Activated CD8-positive, alpha-beta T cell treated with anti-CD3 and anti-CD28 coated beads, Interleukin-2, amount 10 ng/mL, durations not matched to agents 7 days and 5 days (primary cell): ENCODE measurements around the gene KRTAP10-7. TPM values are rescaled to one million over a fixed set of nuclear protein-coding genes. Genes with fewer than 3 reads are reported as not detected.
"Not testable (repeated sequence)": the region's sequence is repeated elsewhere in the genome, so short reads cannot be mapped to it uniquely, and the experiment has no call there.

Experiments
- ATAC-seq: fragments of 150-1000 bp; cut with Tn5 transposase; one replicate; pipeline ENCODE4 v1.10.0; 2021; ENCODE audit warnings: moderate library complexity
- CTCF ChIA-PET: fragments of 350-600 bp; sonication (Branson Sonifier 250); formaldehyde crosslinking; loops from one replicate; lab custom pipeline; 2021; ENCODE audit warnings: antibody characterized with exemption; lab: Charles Lee
- POLR2A ChIA-PET: fragments of 350-600 bp; sonication (Branson Sonifier 250); formaldehyde crosslinking; loops from one replicate; lab custom pipeline; 2021; ENCODE audit warnings: antibody characterized with exemption; lab: Charles Lee
- DNase-seq: peaks from one replicate; pipeline ENCODE4 v3.0.0-alpha.2; 2020
- H3K27ac Mint-ChIP-seq: one replicate; pipeline ENCODE4 v1.8.0; 2021; ENCODE audit warnings: mild to moderate bottlenecking, mixed read lengths
- H3K27me3 Mint-ChIP-seq: one replicate; pipeline ENCODE4 v1.8.0; 2021; ENCODE audit warnings: low read depth, mixed read lengths
- H3K36me3 Mint-ChIP-seq: one replicate; pipeline ENCODE4 v1.8.0; 2021; ENCODE audit warnings: low read depth, mixed read lengths
- H3K4me1 Mint-ChIP-seq: one replicate; pipeline ENCODE4 v1.8.0; 2021; ENCODE audit warnings: low read depth, mixed read lengths
- H3K4me3 Mint-ChIP-seq: one replicate; pipeline ENCODE4 v1.8.0; 2021; ENCODE audit warnings: mild to moderate bottlenecking, mixed read lengths
- H3K9me3 Mint-ChIP-seq: one replicate; pipeline ENCODE4 v1.8.0; 2022; ENCODE audit warnings: mixed read lengths; ENCODE audit not compliant: insufficient read depth
- total RNA-seq, 2 experiments: library from RNA; stranded (reverse); gene quantifications; one replicate each; pipeline ENCODE4 v1.2.3, GENCODE V29; 2021

Gene KRTAP10-7
- total RNA-seq, 2 experiments from 2014 or later, result not detected

- ChIA-PET POLR2A (no interaction called here), CTCF (no interaction called here)
- DNase-seq (no peak), ATAC-seq (no peak)
- Mint-ChIP-seq H3K4me3 (no peak overlapping the region), H3K4me1 (peaks cover 33% of the 10 kb centered on the region), H3K36me3 (peaks cover 28% of the 10 kb centered on the region), H3K27ac (no peak overlapping the region), H3K9me3 (peaks cover 28% of the 10 kb centered on the region), H3K27me3 (no peaks in the 10 kb centered on the region)
Measured at GRCh38 chr21:44617071-44617501, 16.7 kb downstream of the KRTAP10-7 start.

DNA sequence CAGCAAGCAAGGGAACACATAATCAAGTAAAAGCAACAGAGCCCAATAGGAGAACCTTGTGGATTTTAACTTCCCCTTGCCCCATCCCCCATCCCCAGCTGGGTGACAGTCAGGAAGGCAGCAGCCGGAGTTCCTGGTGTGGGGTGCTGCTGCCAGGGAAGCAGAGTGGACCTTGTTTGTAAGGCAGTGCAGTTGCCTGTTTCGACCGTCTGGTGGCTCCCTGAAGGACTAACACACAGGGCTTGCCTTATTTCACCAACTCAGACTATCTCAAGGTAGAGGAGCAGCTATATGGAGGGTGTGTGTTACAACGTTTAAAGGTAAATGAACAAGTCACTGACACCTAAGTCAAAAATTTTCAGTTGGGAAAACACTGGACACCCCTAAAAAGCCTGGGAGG lies 18.1 kb downstream of the KRTAP10-7 start:
- no peaks in the 10 kb centered on the region for H3K27me3 Mint-ChIP-seq
- H3K4me1 Mint-ChIP-seq, result peaks cover 33% of the 10 kb centered on the region
- H3K9me3 Mint-ChIP-seq, result peaks cover 39% of the 10 kb centered on the region
- ATAC-seq (peak; percentile 29), DNase-seq (no peak)
- ChIA-PET POLR2A (interaction anchor here (0.8 to 1.2 kb wide), 2 partner anchors 33 to 35 kb away, joined by 3 to 4 read pairs; no protein-coding TSS in a partner anchor), CTCF (interaction anchor here (0.8 to 2.1 kb wide), 6 partner anchors 9 to 175 kb away, joined by 3 to 7 read pairs (median 4); partner anchors contain the start of gene KRTAP12-3)
- H3K4me3 Mint-ChIP-seq, result peak overlapping the region; percentile 45
- peak overlapping the region; percentile 89 for H3K27ac Mint-ChIP-seq
- H3K36me3 Mint-ChIP-seq, result peaks cover 30% of the 10 kb centered on the region

DNA sequence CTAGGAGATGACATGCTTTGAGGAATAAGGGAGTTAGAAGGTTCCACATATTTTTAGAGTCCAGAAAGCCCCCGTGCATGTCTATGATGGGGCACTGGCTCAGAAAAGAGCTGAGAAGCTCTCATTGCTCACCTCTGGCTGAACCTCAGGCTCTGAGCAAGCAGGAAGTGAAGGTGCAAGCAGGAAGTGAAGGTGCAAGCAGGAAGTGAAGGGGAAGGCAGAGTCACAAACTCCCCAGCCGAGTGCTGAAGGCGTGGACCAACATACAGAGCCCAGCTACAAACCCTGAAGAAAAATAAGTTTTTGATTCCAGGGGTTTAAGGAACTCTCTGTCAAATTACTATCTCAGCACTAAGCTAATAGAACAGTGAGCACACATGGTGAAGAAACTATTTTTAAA lies 18.5 kb downstream of the KRTAP10-7 start:
- ATAC-seq (peak; percentile 98), DNase-seq (peak; percentile 77)
- H3K4me1 Mint-ChIP-seq, result peaks cover 33% of the 10 kb centered on the region
- peak overlapping the region; percentile 89 for H3K27ac Mint-ChIP-seq
- H3K36me3 Mint-ChIP-seq, result peaks cover 33% of the 10 kb centered on the region
- ChIA-PET CTCF (interaction anchor here (0.7 to 2.1 kb wide), 7 partner anchors 8 to 523 kb away, joined by 3 to 7 read pairs (median 4); partner anchors contain the start of gene KRTAP12-3), POLR2A (interaction anchor here (0.8 to 1.2 kb wide), 2 partner anchors 33 to 34 kb away, joined by 3 to 4 read pairs; no protein-coding TSS in a partner anchor)
- H3K27me3 Mint-ChIP-seq, result no peaks in the 10 kb centered on the region
- peak overlapping the region; percentile 45 for H3K4me3 Mint-ChIP-seq
- H3K9me3 Mint-ChIP-seq, result peaks cover 43% of the 10 kb centered on the region

DNA sequence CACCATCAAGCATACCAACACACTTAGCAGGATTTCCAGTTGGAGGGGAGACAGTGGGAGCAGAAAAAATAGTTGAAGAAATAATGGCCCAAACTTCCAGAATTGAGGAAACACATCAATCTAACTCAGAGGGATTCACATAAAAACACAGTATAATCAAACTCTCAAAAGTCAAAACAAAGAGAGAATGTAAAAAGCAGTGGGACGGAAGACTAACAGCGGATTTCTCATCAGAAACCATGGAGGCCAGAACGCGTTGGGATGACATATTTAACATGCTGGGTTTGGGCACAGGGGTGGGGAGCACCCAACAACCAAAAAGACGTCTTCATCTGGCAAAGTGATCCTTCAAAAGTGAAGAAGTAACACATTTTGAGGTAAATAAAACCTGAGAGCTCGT lies 19.5 kb downstream of the KRTAP10-7 start:
- Mint-ChIP-seq H3K4me3 (no peak overlapping the region), H3K27me3 (peaks cover 4% of the 10 kb centered on the region), H3K27ac (peak overlapping the region; percentile 10), H3K36me3 (peaks cover 39% of the 10 kb centered on the region), H3K4me1 (peaks cover 33% of the 10 kb centered on the region), H3K9me3 (peaks cover 53% of the 10 kb centered on the region)
- ChIA-PET POLR2A (no interaction called here), CTCF (interaction anchor here (1.3 to 2.1 kb wide), 2 partner anchors 8 to 38 kb away, joined by 3 to 7 read pairs; partner anchors contain the start of gene KRTAP12-3)
- ATAC-seq, result no peak
- no peak for DNase-seq

DNA sequence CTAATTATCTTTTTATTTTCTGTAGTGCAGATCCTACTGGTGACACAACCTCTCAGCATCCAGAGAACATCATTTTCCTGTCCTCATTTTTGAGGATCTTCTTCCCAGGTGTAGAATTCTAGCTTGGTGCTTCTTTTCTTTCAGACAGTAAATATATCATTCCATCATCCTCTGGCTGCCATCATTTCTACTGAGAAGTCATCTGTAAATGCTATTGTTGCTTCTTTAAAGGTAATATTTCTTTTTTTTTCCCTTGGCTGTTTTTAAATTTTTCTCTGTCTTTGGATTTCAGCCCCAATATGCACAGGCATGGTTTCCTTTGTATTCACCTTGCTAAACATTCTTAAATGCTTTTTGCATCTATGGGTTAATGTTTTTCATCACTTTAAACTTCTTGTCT lies 23.2 kb downstream of the KRTAP10-7 start:
- Mint-ChIP-seq H3K4me3 (no peak overlapping the region), H3K4me1 (peaks cover 15% of the 10 kb centered on the region), H3K9me3 (peaks cover 49% of the 10 kb centered on the region), H3K27me3 (peaks cover 4% of the 10 kb centered on the region), H3K27ac (no peak overlapping the region), H3K36me3 (peaks cover 33% of the 10 kb centered on the region)
- ChIA-PET CTCF (no interaction called here), POLR2A (no interaction called here)
- DNase-seq (no peak), ATAC-seq (no peak)

DNA sequence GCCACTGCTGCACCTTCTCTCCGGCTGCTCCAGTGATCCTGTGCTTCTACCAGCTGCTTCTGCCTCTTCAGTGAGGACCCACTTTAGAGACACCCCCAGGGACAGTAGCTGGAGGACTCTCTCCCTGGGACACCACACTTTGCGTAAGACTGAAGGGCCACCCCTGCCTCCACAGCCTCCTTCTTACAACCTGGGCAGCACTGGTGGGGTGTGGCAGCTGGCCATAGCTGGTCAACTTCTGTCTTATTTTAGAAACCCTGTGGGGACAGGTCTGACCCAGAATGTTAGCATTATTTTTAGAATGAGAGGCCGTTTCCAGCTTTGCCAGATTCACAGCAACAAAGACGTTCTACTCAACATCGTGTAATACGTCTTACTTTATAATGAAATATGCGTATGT lies 25.4 kb downstream of the KRTAP10-7 start:
- no peak for DNase-seq
- H3K4me1 Mint-ChIP-seq, result peaks cover 13% of the 10 kb centered on the region
- H3K27ac Mint-ChIP-seq, result no peak overlapping the region
- ChIA-PET POLR2A (interaction anchor here (0.6 kb wide), 1 partner anchor 24 kb away, joined by 3 read pairs; no protein-coding TSS in a partner anchor), CTCF (interaction anchor here (1.0 kb wide), 1 partner anchor 115 kb away, joined by 3 read pairs; no protein-coding TSS in a partner anchor)
- ATAC-seq, result no peak
- no peak overlapping the region for H3K4me3 Mint-ChIP-seq
- H3K27me3 Mint-ChIP-seq, result peaks cover 4% of the 10 kb centered on the region
- H3K36me3 Mint-ChIP-seq, result peaks cover 24% of the 10 kb centered on the region
- H3K9me3 Mint-ChIP-seq, result peaks cover 39% of the 10 kb centered on the region

- ChIA-PET POLR2A (no interaction called here), CTCF (interaction anchor here (1.0 kb wide), 1 partner anchor 116 kb away, joined by 3 read pairs; no protein-coding TSS in a partner anchor)
- H3K27ac Mint-ChIP-seq, result no peak overlapping the region
- peaks cover 15% of the 10 kb centered on the region for H3K4me1 Mint-ChIP-seq
- no peak for ATAC-seq
- peaks cover 4% of the 10 kb centered on the region for H3K27me3 Mint-ChIP-seq
- peaks cover 26% of the 10 kb centered on the region for H3K36me3 Mint-ChIP-seq
- peaks cover 42% of the 10 kb centered on the region for H3K9me3 Mint-ChIP-seq
- DNase-seq, result no peak
- no peak overlapping the region for H3K4me3 Mint-ChIP-seq
Measured at GRCh38 chr21:44626262-44626661, 25.9 kb downstream of the KRTAP10-7 start.

GRCh38 chr21:44626673-44627143 lies 26.3 kb downstream of the KRTAP10-7 start, which contains the start of gene KRTAP10-9:
KRTAP10-9 (plus strand) TSS chr21:44627093; CDS start chr21:44627172, 79 bp downstream.
- DNase-seq (no peak), ATAC-seq (no peak)
- ChIA-PET CTCF (no interaction called here), POLR2A (no interaction called here)
- Mint-ChIP-seq H3K4me1 (peaks cover 15% of the 10 kb centered on the region), H3K4me3 (no peak within 1 kb of the TSS), H3K27me3 (peaks cover 4% of the 10 kb centered on the region), H3K36me3 (peaks cover 29% of the 10 kb centered on the region), H3K9me3 (peaks cover 46% of the 10 kb centered on the region), H3K27ac (no peak within 1 kb of the TSS)

DNA sequence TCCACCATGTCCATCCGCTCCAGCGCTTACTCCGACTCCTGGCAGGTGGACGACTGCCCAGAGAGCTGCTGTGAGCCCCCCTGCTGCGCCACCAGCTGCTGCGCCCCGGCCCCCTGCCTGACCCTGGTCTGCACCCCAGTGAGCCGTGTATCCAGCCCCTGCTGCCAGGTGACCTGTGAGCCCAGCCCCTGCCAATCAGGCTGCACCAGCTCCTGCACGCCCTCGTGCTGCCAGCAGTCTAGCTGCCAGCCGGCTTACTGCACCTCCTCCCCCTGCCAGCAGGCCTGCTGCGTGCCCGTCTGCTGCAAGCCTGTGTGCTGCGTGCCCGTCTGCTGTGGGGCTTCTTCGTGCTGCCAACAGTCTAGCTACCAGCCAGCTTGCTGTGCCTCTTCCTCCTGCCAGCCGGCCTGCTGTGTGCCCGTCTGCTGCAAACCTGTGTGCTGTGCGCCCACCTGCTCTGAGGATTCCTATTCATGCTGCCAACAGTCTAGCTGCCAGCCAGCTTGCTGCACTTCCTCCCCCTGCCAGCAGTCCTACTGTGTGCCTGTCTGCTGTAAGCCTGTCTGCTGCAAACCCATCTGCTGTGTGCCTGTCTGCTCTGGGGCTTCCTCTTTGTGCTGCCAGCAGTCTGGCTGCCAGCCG lies 26.9 kb downstream of the KRTAP10-7 start:
- CTCF ChIA-PET, result interaction anchor here (0.9 kb wide), 1 partner anchor 8 kb away, joined by 3 read pairs; no protein-coding TSS in a partner anchor
- Mint-ChIP-seq H3K36me3 (peaks cover 31% of the 10 kb centered on the region), H3K4me1 (peaks cover 15% of the 10 kb centered on the region), H3K9me3 (peaks cover 52% of the 10 kb centered on the region)
- POLR2A ChIA-PET, H3K27ac Mint-ChIP-seq, ATAC-seq, H3K4me3 Mint-ChIP-seq, H3K27me3 Mint-ChIP-seq, DNase-seq: not testable (repeated sequence)

DNA sequence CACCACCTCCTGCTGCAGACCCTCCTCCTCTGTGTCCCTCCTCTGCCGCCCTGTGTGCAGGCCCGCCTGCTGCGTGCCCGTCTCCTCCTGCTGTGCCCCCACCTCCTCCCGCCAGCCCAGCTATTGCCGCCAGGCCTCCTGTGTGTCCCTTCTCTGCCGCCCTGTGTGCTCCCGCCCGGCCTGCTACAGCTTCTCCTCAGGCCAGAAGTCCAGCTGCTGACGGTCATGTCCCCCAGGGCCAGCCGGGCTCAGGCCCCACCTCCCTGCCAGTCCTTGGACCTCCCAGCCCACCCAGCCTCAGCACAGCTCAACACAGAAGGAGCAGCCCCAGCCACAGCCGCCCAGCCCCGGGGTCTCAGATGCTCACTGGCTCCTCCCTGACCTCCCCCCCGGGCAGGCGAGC lies 27.4 kb downstream of the KRTAP10-7 start:
- H3K4me3 Mint-ChIP-seq, POLR2A ChIA-PET, H3K27me3 Mint-ChIP-seq, ATAC-seq, H3K27ac Mint-ChIP-seq, DNase-seq: not testable (repeated sequence)
- CTCF ChIA-PET, result interaction anchor here (0.9 kb wide), 1 partner anchor 9 kb away, joined by 3 read pairs; no protein-coding TSS in a partner anchor
- Mint-ChIP-seq H3K4me1 (peaks cover 15% of the 10 kb centered on the region), H3K9me3 (peaks cover 48% of the 10 kb centered on the region), H3K36me3 (peaks cover 32% of the 10 kb centered on the region)

- POLR2A ChIA-PET, result no interaction called here
- peaks cover 29% of the 10 kb centered on the region for H3K36me3 Mint-ChIP-seq
- no peak overlapping the region for H3K4me3 Mint-ChIP-seq
- peaks cover 47% of the 10 kb centered on the region for H3K9me3 Mint-ChIP-seq
- peaks cover 15% of the 10 kb centered on the region for H3K4me1 Mint-ChIP-seq
- no peak for DNase-seq
- H3K27ac Mint-ChIP-seq, result no peak overlapping the region
- no peak for ATAC-seq
- CTCF ChIA-PET, result no interaction called here
- H3K27me3 Mint-ChIP-seq, result peaks cover 6% of the 10 kb centered on the region
Measured at GRCh38 chr21:44628707-44629391, 28.5 kb downstream of the KRTAP10-7 start.
